HG02870 (cell line): ENCODE data around the gene A1CF.
"Not testable (repeated sequence)": the region's sequence is repeated elsewhere in the genome, so short reads cannot be mapped to it uniquely, and the experiment has no call there.

Source experiments
- ATAC-seq: cut with Tn5 transposase; IDR thresholded peaks from one replicate; pipeline ENCODE4 v1.9.1; 2021; ENCODE audit warnings: mild to moderate bottlenecking, moderate library complexity; ENCODE audit not compliant: unreplicated experiment

A1CF gene, protein sequence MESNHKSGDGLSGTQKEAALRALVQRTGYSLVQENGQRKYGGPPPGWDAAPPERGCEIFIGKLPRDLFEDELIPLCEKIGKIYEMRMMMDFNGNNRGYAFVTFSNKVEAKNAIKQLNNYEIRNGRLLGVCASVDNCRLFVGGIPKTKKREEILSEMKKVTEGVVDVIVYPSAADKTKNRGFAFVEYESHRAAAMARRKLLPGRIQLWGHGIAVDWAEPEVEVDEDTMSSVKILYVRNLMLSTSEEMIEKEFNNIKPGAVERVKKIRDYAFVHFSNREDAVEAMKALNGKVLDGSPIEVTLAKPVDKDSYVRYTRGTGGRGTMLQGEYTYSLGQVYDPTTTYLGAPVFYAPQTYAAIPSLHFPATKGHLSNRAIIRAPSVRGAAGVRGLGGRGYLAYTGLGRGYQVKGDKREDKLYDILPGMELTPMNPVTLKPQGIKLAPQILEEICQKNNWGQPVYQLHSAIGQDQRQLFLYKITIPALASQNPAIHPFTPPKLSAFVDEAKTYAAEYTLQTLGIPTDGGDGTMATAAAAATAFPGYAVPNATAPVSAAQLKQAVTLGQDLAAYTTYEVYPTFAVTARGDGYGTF

DNA sequence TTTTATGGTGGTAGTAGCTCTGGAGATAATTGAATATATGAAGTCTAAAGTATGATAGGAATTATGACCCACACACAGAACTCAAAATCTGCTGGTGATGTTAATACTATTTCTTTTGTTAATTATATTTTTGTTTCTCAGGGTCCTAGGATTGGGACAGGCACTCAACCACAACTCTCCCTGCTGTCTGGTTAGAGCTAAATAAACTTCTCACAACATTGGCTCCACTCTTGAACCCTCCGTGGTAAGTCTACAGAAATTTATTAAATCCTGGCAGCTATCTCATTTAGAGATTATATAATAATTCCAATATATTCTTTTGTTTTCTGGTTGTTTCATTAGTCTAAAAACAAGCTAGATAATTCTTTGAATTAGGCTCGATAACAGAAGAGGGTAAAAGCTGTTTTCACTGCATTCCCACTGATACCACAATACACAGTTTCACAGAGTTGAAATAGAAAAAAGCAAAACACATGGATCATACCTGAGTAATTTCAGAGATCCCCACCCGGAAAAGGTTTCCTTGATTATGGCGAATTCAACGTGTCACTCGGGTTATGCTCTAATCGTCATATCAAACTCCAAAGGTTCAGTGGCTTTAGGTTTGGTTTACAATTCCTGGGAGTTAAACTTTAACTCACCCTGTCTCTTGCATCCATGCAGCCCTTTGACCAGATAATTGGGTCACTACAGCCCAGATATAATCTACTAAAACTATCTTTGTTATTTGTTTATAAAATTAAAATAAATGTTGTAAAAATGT, at the start of gene A1CF:
Gene A1CF, minus strand, starts transcription at position 531 of the 763 bp plus-strand sequence. CDS start 25,687 bp downstream, outside the sequence.
- no peak for ATAC-seq

DNA sequence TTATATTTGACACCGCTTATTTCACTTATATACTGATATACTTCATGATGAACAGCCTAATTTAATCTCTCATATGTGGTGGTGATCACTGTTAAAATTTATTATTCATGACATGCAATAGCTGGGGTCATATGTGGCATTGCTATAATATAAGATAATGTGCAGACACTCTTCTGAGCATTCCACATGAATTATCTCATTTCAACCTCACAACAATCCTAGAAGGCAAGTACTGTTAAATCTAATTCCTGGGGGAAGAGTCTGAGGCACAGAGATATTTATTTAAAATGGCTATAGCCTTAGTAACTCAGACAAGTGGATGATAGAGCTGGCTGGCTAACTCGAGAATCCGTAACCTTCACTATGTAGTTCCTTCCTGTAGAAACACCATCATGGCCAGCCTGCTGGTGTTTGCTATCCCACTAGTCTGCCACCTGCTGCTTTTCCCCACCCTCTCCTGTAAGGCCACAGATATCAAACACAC, 46.6 kb upstream of the A1CF start:
- no peak for ATAC-seq

DNA sequence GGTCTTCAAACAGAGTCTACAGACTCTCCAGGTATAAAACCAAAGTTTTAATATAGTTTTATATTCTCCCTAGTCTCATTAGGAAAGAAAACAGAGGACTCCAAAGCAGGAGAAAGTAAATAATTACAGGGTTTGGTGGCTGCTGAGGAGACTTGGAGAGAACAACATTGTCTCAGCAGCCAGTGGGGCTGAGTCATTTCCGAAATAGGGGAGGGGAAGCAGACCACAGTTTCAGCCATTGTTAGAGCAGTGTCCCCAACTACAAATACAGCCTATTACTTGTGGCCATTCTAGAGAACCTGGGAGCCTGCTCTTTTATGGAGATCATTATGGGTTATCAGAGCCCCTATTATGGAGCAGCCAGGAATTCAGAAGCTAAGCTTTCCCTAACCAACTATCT, 44.2 kb upstream of the A1CF start:
- ATAC-seq = peak; percentile 66

DNA sequence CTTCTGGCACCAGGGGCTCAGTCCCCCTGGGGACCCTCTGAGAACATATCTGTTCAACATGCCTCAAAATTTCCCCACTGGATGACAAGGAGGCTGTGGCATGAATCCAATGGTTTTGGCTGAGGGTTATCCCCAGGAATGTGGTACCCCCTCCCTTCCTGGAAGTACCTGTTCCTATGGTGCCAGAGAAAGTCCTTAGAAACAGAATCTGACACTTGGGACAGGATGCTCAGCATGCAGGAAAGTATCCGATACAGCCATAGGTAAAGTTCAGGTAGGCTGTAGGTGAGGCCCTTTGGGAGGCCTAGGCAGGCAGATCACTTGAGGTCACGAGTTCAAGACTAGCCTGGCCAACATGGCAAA, 42.7 kb upstream of the A1CF start:
- ATAC-seq = no peak

DNA sequence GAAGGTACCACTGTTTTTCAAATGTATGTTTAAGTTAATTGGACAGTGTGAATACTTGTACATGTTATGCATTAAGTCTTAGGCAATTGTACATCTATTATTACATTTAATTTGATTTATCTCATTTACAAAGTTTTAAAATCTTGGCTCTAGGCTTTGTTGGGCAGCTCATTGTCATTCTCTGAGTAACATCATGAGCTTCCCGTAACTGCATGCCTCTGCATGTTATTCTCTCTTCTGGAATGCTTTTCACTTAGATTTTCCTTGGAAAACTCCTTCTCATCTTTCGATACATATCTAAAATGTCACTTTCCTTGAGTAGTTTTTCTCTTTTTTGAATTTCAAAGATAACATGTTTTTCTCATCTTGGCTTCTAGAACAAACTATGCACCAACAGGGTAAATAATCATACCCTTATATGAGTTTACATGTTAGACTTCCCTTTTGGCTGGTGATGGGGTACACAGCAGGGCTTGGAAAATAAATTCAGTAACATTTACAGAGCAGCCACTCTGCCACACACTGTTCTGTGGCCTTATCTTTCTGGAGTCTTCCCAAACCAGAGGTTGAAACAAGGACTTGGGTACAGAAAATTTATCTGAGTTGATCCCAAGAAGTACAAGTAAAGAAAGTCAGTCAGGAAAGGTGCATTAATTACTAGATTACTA, 42.2 kb upstream of the A1CF start:
- ATAC-seq = no peak

DNA sequence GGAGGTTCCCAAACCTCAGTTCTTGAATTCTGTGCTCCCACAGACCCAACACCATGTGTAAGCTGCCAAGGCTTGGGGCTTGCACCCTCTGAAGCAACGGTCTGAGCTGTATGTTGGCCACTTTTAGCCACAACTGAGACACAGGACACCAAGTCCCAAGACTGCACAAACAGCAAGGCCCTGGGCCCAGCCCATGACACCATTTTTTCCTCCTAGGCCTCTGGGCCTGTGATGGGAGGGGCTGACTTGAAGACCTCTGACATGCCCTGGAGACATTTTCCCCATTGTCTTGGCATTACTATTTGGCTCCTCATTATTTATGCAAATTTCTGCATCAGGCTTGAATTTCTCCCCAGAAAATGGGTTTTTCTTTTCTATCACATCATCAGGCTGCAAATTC, 38.0 kb upstream of the A1CF start:
- ATAC-seq = not testable (repeated sequence)

DNA sequence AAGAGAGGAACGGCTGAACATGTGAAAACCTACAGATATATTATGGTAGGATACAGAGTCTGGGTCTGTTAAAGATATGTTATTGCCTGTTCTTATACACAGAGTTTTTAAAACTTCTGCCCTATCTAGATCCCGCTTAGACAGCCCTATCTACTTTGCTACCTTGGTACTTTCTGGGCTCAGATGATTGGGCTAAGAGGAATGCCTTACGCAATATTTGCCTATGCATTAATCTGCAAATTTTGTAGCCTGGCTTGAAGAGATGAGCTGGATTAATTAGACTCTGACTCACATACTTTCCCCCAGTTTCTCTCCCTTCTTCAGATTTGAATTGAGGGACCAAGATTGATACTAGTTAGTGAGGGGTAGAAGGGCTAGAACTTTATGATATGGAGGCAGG, 33.6 kb upstream of the A1CF start:
- ATAC-seq = no peak

DNA sequence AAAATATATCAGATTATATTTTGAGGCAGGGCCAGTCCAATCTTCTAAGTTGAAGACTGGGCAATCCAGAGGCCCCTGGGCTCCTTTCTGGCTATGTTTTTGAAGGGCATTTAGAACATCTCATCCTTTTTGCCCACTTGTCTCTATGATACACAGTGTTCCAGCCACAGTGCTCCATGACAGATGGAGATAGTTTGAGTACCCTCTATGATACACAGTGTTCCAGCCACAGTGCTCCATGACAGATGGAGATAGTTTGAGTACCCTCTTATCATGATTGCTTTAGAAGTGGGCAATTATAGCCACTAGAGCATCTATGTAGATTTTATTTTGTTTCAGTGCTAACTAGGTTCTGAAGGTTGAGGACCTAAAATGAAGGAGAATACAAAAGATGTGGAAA, 33.1 kb upstream of the A1CF start:
- ATAC-seq = no peak

DNA sequence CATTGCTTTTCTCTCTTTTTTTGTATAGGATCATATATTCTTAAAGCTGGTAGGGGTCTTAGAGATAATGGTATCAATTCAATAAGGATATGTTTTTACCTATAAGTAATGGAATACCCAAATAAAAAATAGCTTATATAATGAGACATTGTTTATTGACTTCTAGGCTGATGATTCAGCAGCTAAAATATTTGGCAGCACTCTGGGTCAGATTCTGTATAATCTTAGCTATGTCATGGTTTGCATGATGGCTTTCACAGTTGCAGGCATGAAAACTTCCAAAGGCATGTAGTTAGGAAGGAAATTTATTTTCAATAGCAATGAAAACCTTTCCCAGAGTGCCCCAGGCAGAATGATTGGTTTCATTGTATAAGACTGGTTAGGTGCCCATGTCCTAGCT, 32.1 kb upstream of the A1CF start:
- no peak for ATAC-seq

DNA sequence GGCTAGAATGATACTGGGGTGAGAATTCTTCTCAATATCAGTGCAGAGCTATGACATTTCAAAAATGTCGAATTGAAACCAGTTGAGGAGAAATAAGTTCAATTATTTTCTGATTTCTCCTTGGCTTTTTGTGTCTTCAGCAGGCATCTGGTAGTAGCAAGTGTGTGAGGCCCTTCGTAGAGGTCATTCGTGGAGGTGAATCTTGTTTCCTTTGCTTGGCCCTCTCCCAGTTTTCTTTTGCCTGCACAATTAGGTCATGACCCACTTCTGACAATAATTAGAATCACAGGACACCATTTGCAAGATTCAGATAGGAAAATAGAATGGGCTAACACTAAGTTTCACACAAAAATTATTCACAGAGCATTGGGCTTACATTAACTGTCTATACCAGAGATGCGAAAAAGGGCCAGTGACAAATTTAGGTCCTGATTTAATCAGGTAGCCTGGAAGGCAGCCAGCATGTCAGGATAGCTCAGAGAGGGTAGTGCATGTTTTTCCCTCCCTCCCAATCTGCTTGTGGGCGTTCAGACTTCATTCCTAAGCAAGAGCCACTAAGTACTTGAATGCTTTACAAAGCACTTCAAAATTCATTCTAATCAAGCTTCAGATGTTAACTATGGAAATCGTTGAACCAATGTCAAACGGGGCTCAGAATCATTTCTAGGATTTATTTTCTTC, 24.0 kb upstream of the A1CF start:
- no peak for ATAC-seq

DNA sequence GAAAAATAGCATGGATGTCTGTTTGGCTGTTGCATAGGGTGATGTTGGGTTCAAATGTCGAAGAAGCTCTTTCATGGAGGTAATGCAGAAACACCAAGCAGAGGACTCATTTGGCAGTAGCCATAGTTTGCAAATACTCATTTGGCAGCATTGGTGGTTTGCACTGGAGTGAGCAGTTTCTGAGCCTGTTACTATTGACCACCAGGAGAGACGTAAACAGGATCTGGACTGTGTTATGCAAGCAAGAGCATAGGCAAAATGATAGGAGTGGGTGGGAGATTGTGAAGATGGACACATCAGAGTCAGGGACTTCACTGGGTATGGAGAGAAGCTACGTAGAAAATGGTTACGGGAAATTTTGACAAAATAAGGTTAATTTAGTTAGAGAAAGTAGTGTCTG, 22.9 kb upstream of the A1CF start:
- no peak for ATAC-seq

DNA sequence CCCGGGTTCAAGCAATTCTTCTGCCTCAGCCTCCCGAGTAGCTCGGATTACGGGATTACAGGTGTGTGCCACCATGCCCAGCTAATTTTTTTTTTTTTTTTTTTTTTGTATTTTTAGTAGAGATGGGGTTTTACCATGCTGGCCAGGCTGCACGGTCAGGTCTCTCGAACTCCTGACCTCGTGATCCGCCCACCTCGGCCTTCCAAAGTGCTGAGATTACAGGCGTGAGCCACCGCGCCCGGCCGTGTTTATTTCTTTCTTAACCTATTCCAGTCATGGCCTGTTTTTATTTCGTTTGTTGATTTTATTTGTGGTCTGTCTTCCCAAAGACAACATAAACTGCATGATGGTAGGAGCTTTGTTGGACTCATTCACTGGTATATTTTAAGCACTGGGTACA, 20.4 kb upstream of the A1CF start:
- ATAC-seq = not testable (repeated sequence)

DNA sequence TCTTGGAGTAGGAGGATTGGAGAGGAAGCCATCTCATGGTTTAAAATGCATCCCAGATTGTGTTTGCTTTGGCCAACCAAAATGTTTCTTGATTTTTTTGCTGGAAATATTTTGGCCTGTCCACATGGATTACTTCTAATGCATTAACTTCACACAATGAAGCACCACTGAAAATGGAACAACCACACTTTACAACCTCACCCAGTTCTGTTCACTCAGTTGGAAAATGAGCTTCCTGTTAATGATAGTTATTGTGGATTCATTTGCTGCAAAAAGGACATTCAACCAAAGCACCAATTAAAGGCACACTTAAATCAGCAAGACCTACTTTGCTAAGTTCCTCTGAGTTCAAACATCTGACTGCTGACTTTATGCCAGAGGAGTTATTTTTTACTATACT, 11.3 kb upstream of the A1CF start:
- no peak for ATAC-seq

DNA sequence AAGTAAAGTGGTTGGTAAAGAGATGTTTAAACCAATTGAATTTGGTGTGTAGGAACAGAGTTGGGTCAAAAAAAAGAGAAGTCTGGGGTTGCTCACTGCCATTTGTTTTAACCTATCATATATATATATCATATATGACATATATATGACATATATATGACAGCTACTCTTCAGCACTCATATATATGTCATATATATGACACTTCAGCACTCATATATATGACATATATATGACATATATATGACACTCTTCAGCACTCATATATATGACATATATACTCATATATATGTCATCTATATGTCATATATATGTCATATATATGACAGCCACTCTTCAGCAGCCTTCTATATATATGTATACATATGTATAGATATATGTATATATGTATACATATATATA, 8.9 kb upstream of the A1CF start:
- ATAC-seq = no peak

DNA sequence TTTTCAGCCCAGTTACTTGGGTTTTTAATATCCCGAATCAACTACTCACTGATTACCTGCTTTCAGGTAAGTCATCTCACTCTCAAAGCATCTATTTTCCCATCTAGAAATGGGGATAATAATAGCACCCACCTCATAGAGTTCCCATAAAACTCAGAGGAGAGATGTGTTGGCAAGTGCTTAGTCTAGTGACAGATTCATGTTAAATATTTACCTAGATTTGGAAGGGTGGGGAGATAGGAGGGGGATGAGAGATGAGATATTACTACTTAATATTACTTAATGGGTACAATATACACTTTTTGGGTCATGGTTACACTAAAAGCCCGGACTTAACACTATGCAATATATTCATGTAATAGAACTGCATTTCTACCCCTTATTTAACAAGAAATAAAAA, 7.0 kb upstream of the A1CF start:
- no peak for ATAC-seq

DNA sequence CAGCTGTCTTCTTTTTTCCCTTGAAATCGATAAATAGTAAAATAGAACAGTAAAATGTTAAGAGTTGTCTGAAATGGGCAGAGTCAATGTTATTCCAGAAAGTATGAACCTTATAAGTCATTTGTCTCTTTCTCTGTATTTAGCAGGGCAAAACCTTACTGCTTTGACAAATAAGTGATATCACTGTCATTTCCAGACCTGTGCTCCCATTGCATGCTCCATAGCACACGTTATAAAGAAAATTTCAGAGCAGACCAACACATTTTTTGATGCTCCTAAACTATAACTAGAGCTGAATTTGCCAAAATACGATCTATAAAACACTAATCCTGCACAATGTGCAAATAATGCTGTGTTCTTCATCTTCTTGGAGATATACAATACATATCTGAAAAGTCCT, 1.1 kb downstream of the A1CF start:
- no peak for ATAC-seq

DNA sequence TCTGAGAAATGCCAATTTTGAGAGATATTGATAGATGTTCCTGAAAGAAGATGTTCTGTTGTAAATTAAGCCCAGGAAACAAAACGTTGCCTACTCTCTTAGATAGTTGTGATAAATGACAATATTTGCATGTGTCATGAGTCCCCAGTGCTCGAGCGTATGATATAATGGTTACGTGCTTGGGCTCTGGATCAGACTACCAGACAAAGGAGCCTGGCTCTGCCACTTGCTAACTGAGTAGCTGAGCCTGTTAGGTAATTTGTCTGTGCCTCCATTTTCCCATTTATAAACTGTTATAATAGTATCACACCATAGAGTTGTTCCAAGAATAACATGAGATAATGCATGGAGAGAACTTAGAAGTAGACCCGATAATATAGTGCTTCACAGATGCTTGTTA, 1.8 kb downstream of the A1CF start:
- ATAC-seq = no peak

DNA sequence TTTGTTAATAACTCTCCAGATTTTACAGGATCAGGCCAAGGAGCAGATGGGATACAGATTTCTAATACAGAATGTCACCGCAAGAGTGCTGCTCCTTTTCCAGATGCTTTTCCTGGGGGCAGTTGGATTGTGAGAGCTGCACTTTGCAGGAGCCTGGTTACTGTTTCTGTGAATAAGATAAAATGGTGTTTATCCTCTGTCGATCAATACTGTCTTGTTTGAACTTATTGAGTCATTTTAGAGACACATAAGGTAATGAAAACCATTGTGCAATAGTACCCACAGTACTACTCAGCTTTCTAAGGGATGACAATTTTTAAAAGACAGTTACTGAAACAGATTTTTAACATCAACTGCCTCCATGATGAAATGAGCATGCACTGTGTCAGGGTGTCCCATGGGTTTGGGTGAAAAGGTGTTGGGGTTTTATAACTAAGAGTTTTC, 2.9 kb downstream of the A1CF start:
- ATAC-seq = no peak

DNA sequence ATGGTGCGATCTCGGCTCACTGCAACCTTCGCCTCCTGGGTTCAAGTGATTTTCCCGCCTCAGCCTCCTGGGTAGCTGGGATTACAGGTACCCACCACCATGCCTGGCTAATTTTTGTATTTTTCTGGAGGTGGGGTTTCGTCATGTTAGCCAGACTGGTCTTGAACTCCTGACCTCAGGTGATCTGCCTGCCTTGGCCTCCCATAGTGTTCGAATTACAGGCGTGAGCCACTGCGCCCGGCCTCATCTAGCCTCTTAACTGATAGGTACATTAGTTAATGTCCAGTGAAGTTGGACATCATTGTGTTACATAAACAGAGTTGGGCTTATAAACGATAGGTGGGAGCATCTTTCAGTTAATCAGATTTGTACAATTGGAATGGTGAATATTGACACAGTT, 4.4 kb downstream of the A1CF start:
- ATAC-seq = not testable (repeated sequence)

DNA sequence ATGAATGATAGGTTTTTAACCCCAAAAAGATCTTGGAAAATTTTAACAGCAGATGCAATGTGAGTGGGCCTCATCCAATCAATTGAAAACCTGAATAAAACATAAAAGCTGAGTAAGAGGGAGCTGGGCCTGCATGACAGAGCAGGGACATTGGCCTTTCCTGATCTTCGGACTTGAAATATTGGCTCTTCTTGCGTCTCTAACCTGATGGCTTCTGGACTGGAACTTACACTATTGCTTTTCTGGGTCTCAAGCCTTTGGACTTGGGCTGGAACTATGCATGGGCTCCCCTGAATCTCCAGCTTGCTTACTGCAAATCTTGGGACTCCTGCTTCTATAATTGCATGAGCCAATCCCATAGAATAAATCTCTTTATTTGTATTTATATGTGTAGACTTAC, 9.0 kb downstream of the A1CF start:
- ATAC-seq = no peak

DNA sequence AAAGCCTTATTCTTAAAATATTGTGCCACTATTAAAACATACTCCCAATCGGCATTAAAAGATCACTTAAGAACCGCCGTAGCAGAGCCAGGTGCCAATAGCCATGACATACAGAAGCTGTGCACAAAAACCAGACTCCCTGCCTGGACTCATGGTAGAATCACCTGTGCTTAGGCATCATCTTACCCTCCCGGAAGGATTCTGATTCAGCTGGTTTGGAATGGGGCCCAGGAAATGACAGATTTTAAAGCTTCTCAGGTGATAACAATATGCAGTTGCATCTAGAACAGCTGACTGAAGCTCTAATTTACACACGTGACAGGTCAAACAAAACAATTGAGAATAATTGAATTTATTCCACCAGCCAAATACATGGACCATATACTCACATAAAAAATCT, 10.7 kb downstream of the A1CF start:
- ATAC-seq = no peak
